Effector CD8-positive, alpha-beta T cell (primary cell): Measurements from ENCODE around the gene AP4E1.
"Not testable (repeated sequence)": the region's sequence is repeated elsewhere in the genome, so short reads cannot be mapped to it uniquely, and the experiment has no call there.

Experiments used
- DNase-seq: peaks from one replicate; lab custom pipeline; 2025; lab: John Stamatoyannopoulos, UW

The AP4E1 gene

DNA sequence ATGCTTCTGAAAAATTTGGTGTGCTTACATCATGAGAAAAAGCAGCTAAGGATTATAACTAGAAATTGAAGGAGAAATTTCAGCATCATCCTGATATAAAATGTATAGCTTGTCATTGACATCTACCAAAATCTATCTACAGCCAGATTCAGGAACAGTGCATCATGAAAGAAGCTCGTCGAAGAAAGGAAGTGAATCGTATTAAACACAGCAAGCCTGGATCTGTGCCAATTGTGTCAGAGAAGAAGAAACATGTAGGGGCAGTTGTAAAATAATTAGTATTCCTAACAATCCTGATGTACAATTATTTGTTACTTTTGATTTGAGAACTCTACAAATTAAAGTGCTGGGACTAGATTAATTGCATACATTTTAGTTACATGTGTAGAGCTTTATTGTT, 37.2 kb downstream of the AP4E1 start:
- DNase-seq: no peak

- not testable (repeated sequence) for DNase-seq
Observed at GRCh38 chr15:50950745-50951144, 42.3 kb downstream of the AP4E1 start.

- DNase-seq: no peak
Observed at GRCh38 chr15:50953302-50953701, 44.8 kb downstream of the AP4E1 start.

- not testable (repeated sequence) for DNase-seq
Observed at GRCh38 chr15:50954837-50955236, 46.4 kb downstream of the AP4E1 start.

DNA sequence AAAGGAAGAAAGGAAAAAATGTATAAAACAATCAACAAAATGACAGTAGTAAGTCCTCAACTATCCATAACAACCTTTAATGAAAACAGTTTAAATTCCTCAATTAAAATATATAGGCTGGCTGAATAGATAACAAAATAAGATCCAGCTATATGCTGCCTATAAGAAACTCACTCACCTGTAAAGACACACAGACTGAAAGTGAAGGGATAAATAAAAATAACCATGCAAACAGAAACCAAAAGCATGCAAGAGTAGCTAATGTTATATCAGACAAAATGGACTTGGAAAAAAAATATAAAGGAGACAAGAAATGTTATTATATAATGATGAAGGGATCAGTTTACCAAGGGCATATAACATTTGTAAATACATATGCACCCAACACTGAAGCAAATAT, 51.2 kb downstream of the AP4E1 start:
- no peak for DNase-seq

DNA sequence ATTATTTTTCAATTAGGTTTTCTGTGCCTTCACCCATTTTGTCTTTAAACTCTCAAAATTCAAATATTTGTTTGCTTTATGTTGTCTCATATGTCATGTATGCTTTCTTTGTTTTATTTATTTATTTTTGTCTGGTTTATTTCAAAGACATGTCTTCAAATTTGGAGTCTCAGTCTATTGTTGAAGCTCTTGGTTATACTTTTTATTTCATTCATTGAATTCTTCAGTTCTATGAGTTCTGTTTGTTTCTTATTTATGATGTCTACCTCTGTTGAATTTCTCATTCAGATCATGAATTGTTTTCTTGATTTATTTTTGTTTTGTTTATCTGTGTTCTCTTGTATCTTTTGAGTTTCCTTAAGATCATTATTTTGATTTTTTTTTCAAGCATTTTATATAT, 55.6 kb downstream of the AP4E1 start:
- DNase-seq: no peak

DNA sequence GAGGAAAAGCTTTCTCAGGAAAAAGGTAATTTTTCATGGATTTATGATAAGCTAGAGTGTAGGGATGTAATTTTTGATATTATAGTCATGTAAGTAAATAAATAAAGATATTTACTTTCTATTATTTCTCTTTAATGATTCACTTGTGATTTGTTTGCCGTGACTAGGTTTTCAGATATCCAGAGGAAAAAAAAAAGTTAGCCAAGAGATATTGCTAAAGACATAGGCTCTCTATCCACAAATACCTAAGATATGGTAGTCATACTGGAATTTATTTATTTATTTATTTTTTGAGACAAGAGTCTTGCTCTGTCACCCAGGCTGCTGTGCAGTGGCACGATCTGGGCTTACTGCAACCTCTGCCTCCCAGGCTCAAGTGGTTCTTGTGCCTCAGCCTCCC, 59.9 kb downstream of the AP4E1 start:
- no peak for DNase-seq

- DNase-seq: no peak
Observed at GRCh38 chr15:50970524-50970923, 62.0 kb downstream of the AP4E1 start.

GRCh38 chr15:50971115-50971514, 62.6 kb downstream of the AP4E1 start:
- DNase-seq: no peak

- no peak for DNase-seq
Observed at GRCh38 chr15:50971542-50971941, 63.1 kb downstream of the AP4E1 start.

- no peak for DNase-seq
Observed at GRCh38 chr15:50973605-50974004, 65.1 kb downstream of the AP4E1 start.

GRCh38 chr15:50977162-50977561, 68.7 kb downstream of the AP4E1 start:
- no peak for DNase-seq

- DNase-seq: no peak
Observed at GRCh38 chr15:50978580-50978979, 70.1 kb downstream of the AP4E1 start.

- DNase-seq: no peak
Observed at GRCh38 chr15:50979041-50979440, 70.6 kb downstream of the AP4E1 start.

DNA sequence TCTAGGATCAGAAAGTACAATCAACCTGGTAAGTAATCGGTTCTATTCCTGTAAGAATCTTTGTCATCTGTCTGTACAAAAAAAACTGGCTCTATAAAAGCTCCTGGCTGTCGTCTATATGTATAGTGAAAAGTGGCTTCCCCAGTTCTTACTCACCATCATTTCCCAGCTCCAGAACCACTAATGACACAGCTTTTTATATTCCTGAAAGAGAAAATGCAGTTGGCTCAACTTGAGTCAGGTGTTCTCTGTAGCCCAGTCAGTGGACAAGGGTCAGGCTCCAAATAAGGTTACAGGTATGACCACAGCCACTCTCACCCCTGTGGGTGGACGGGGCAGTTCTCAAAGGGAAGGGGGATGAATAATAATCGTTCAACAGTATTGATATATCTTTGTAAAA, 85.1 kb downstream of the AP4E1 start:
- no peak for DNase-seq

GRCh38 chr15:50996641-50997040, 88.2 kb downstream of the AP4E1 start:
- no peak for DNase-seq

DNA sequence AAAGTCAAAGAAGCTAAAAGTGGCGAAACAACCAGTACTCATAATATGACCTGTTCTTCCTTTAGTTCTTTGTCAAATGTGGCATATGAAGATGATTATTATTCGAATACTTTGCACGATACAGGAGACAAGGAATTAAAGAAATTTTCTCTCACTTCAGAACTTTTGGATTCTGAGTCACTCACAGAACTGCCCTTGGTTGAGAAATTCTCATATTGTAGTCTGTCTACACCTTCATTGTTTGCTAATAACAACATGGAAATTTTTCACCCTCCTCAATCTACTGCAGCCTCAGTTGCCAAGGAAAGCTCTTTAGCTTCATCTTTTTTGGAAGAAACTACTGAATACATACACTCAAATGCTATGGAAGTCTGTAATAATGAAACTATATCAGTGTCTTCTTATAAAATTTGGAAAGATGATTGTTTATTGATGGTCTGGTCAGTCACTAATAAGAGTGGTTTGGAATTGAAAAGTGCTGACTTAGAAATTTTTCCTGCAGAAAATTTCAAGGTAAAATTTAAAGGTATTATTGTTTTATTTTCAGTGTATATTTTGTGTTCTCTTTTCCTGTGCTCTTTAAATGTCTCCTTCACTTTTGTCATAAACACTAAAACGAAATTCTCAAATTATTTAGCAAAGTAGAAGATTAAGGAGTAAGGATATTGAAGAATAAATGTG, 89.0 kb downstream of the AP4E1 start:
- no peak for DNase-seq

DNA sequence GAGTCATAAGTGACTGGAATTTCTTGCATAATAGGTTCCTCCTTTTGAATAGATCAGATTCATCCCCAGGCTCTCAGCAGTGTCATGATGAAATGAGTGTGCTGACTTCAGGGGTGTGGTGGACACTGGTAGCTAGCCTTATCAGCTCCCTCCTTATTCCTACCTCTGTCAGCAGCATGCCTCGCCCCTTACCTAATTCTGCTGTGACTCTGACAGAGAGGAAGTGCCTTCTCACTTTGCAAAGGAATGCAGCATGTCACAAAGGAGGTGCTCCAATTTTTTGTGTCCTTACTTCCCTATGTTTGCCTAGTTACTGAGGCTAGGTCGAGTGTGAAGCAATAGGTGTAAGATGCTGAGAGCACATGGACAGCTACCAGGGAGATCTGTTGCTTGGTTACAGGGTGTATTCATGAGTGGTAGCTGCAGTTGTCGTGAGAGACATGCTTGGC, 95.6 kb downstream of the AP4E1 start:
- no peak for DNase-seq

- no peak for DNase-seq
Observed at GRCh38 chr15:51006336-51006985, 98.0 kb downstream of the AP4E1 start.

DNA sequence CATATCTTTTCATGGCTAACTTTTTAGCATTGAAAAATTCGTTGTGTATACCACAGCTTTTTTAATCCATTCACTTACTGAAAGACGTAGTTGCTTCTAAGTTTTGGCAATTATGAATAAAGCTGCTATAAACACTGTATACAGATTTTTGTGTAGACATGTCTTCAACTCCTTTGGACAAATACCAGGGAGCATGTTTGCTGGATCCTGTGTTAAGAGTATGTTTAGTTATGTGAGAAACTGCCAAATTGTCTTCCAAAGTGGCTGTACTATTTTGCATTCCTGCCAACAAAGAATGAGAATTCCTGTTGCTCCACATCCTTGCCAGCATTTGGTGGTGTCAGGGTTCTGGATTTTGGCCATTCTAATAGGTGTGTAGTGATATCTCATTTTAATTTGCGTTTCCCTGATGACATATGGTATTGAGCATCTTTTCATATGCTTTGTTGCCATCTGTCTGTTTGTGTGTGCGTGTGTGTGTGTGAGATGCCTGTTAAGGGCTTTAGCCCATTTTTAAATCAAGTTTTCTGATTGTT, 98.7 kb downstream of the AP4E1 start:
- no peak for DNase-seq

GRCh38 chr15:51011212-51011611, 102.7 kb downstream of the AP4E1 start:
- no peak for DNase-seq

- no peak for DNase-seq
Observed at GRCh38 chr15:51016615-51017014, 108.1 kb downstream of the AP4E1 start.

GRCh38 chr15:51022206-51022605, 113.7 kb downstream of the AP4E1 start:
- DNase-seq: no peak

- no peak for DNase-seq
Observed at GRCh38 chr15:51023499-51023898, 115.0 kb downstream of the AP4E1 start.
